ENCODE results near the gene GLT6D1. TPM values are rescaled to one million over a fixed set of nuclear protein-coding genes. Genes with fewer than 3 reads are reported as not detected.

The GLT6D1 gene
- total RNA-seq, 1 donor from 2014 or later: not detected

- CTCF ChIA-PET: no interaction called here
- Mint-ChIP-seq H3K9me3 (peaks cover 2% of the 10 kb centered on the region), H3K36me3 (ENCODE audit: low read depth) (no peaks in the 10 kb centered on the region), H3K4me1 (no peaks in the 10 kb centered on the region), H3K4me3 (no peak overlapping the region), H3K27me3 (peaks cover 13% of the 10 kb centered on the region), H3K27ac (no peak overlapping the region)
- ATAC-seq (ENCODE audit: low read depth) (no peak), DNase-seq (no peak)
- POLR2A ChIA-PET: no interaction called here
- no peak for TF ChIP-seq CTCF (IDR thresholded peaks at IDR 0.05)
- intact Hi-C loops (cut with micrococcal nuclease): no loop called here
Measured at GRCh38 chr9:135596211-135596610, 43.1 kb downstream of the GLT6D1 start.

GRCh38 chr9:135592625-135593024, 46.7 kb downstream of the GLT6D1 start:
- Mint-ChIP-seq H3K36me3 (ENCODE audit: low read depth) (no peaks in the 10 kb centered on the region), H3K9me3 (peaks cover 2% of the 10 kb centered on the region), H3K27me3 (peaks cover 17% of the 10 kb centered on the region), H3K4me1 (no peaks in the 10 kb centered on the region), H3K4me3 (no peak overlapping the region), H3K27ac (no peak overlapping the region)
- DNase-seq (no peak), ATAC-seq (ENCODE audit: low read depth) (no peak)
- TF ChIP-seq CTCF (IDR thresholded peaks at IDR 0.05): no peak
- POLR2A ChIA-PET: no interaction called here
- intact Hi-C loops (cut with micrococcal nuclease): no loop called here
- CTCF ChIA-PET: no interaction called here

GRCh38 chr9:135592331-135592590, 47.1 kb downstream of the GLT6D1 start:
- H3K36me3 Mint-ChIP-seq (ENCODE audit: low read depth): no peaks in the 10 kb centered on the region
- DNase-seq (no peak), ATAC-seq (ENCODE audit: low read depth) (no peak)
- H3K27ac Mint-ChIP-seq: no peak overlapping the region
- peaks cover 17% of the 10 kb centered on the region for H3K27me3 Mint-ChIP-seq
- H3K4me1 Mint-ChIP-seq: no peaks in the 10 kb centered on the region
- TF ChIP-seq CTCF (IDR thresholded peaks at IDR 0.05): no peak
- intact Hi-C loops (cut with micrococcal nuclease): no loop called here
- ChIA-PET POLR2A (no interaction called here), CTCF (no interaction called here)
- H3K4me3 Mint-ChIP-seq: no peak overlapping the region
- peaks cover 2% of the 10 kb centered on the region for H3K9me3 Mint-ChIP-seq

GRCh38 chr9:135591506-135592330, 47.6 kb downstream of the GLT6D1 start:
- H3K27me3 Mint-ChIP-seq: peaks cover 17% of the 10 kb centered on the region
- H3K4me3 Mint-ChIP-seq: no peak overlapping the region
- H3K9me3 Mint-ChIP-seq: peaks cover 2% of the 10 kb centered on the region
- no peak for TF ChIP-seq CTCF (IDR thresholded peaks at IDR 0.05)
- H3K4me1 Mint-ChIP-seq: no peaks in the 10 kb centered on the region
- H3K36me3 Mint-ChIP-seq (ENCODE audit: low read depth): no peaks in the 10 kb centered on the region
- H3K27ac Mint-ChIP-seq: no peak overlapping the region
- intact Hi-C loops (cut with micrococcal nuclease): no loop called here
- DNase-seq: no peak
- ChIA-PET POLR2A (no interaction called here), CTCF (no interaction called here)
- no peak for ATAC-seq (ENCODE audit: low read depth)

- H3K4me1 Mint-ChIP-seq: no peaks in the 10 kb centered on the region
- TF ChIP-seq CTCF (IDR thresholded peaks at IDR 0.05): no peak
- no peak overlapping the region for H3K4me3 Mint-ChIP-seq
- H3K9me3 Mint-ChIP-seq: peaks cover 2% of the 10 kb centered on the region
- H3K36me3 Mint-ChIP-seq (ENCODE audit: low read depth): no peaks in the 10 kb centered on the region
- intact Hi-C loops (cut with micrococcal nuclease): no loop called here
- no peak overlapping the region for H3K27ac Mint-ChIP-seq
- ChIA-PET POLR2A (no interaction called here), CTCF (no interaction called here)
- DNase-seq (no peak), ATAC-seq (ENCODE audit: low read depth) (no peak)
- H3K27me3 Mint-ChIP-seq: peaks cover 9% of the 10 kb centered on the region
Measured at GRCh38 chr9:135590486-135591079, 48.8 kb downstream of the GLT6D1 start.

Measured in activated B cell treated with CpG ODN at 0.5 μM for 24 hours (primary cell).